HG03064 (cell line): ENCODE measurements around the gene DMPK.
"Not testable (repeated sequence)": the region's sequence is repeated elsewhere in the genome, so short reads cannot be mapped to it uniquely, and the experiment has no call there.

Experiments used
- ATAC-seq: cut with Tn5 transposase; IDR thresholded peaks from one replicate; pipeline ENCODE4 v1.9.1; 2021; ENCODE audit warnings: low read depth; ENCODE audit not compliant: unreplicated experiment

Gene DMPK

GRCh38 chr19:45816236-45817009 is 34.1 kb upstream of the DMPK start:
- ATAC-seq = no peak

GRCh38 chr19:45815481-45816216 is 33.4 kb upstream of the DMPK start:
- ATAC-seq = no peak

- ATAC-seq = no peak
Observed at GRCh38 chr19:45814851-45815480, 32.7 kb upstream of the DMPK start, which contains the start of gene RSPH6A. Gene RSPH6A, minus strand, starts transcription at chr19:45815308. Its CDS starts 132 bp downstream, at chr19:45815176.

GRCh38 chr19:45814166-45814780 is 32.0 kb upstream of the DMPK start:
- no peak for ATAC-seq

- no peak for ATAC-seq
Observed at GRCh38 chr19:45812297-45812696, 30.0 kb upstream of the DMPK start.

GRCh38 chr19:45809643-45810159 is 27.4 kb upstream of the DMPK start:
- ATAC-seq = no peak

- no peak for ATAC-seq
Observed at GRCh38 chr19:45805719-45806118, 23.4 kb upstream of the DMPK start.

- ATAC-seq = no peak
Observed at GRCh38 chr19:45804959-45805230, 22.6 kb upstream of the DMPK start.

GRCh38 chr19:45804140-45804958 is 22.1 kb upstream of the DMPK start:
- no peak for ATAC-seq

GRCh38 chr19:45801603-45802175 is 19.4 kb upstream of the DMPK start:
- no peak for ATAC-seq

GRCh38 chr19:45800070-45800553 is 17.8 kb upstream of the DMPK start:
- no peak for ATAC-seq

- not testable (repeated sequence) for ATAC-seq
Observed at GRCh38 chr19:45799541-45799940, 17.3 kb upstream of the DMPK start.

GRCh38 chr19:45798995-45799517 is 16.8 kb upstream of the DMPK start:
- ATAC-seq = no peak

- no peak for ATAC-seq
Observed at GRCh38 chr19:45794627-45795026, 12.3 kb upstream of the DMPK start.

GRCh38 chr19:45793876-45794275 is 11.6 kb upstream of the DMPK start:
- no peak for ATAC-seq

GRCh38 chr19:45793178-45793564 is 10.9 kb upstream of the DMPK start:
- ATAC-seq = no peak

GRCh38 chr19:45792470-45793177 is 10.3 kb upstream of the DMPK start, which contains the start of gene DMWD:
Gene DMWD, minus strand, starts transcription at chr19:45792845. Its CDS starts 89 bp downstream, at chr19:45792756.
- peak; percentile 75 for ATAC-seq

GRCh38 chr19:45791744-45792469 is 9.6 kb upstream of the DMPK start:
- ATAC-seq = peak; percentile 13
